GM12878 (cell line): ENCODE data around the gene ZNF30.

Experiments
- CHD1 ChIP-seq: IDR thresholded peaks from 2 replicates; pipeline ENCODE4 v1.6.1; 2012; ENCODE audit warnings: low read depth, low read length, improper control_type of control experiment
- EP300 ChIP-seq, 2 experiments: fragments of 150-350 bp in 1 of 2; IDR thresholded peaks; 2 replicates each; pipeline ENCODE4 v1.6.1; 2011 to 2012; ENCODE audit warnings: low read depth in 2 of 2, low read length in 2 of 2, borderline replicate concordance in 1 of 2, improper control_type of control experiment in 1 of 2, inconsistent platforms in 1 of 2; ENCODE audit not compliant: control insufficient read depth in 1 of 2
- JUND ChIP-seq: IDR thresholded peaks from 2 replicates; pipeline ENCODE4 v1.6.1; 2012; ENCODE audit warnings: low read depth, mild to moderate bottlenecking, low read length, improper control_type of control experiment, moderate library complexity
- KDM1A ChIP-seq: fragments of 200-600 bp; sonication (generic); IDR thresholded peaks from 2 replicates; pipeline ENCODE4 v1.6.1; 2016; ENCODE audit warnings: borderline replicate concordance
- MYC ChIP-seq: IDR thresholded peaks from 2 replicates; pipeline ENCODE4 v1.6.1; 2011; ENCODE audit warnings: mild to moderate bottlenecking, low read length, moderate library complexity, inconsistent platforms; ENCODE audit not compliant: insufficient read depth, insufficient replicate concordance, insufficient read length, severe bottlenecking
- PAX5 ChIP-seq: IDR thresholded peaks from 2 replicates; pipeline ENCODE4 v1.6.1; 2011; ENCODE audit warnings: low read depth, low read length, borderline replicate concordance
- POLR2AphosphoS2 ChIP-seq: IDR thresholded peaks from 2 replicates; pipeline ENCODE4 v1.6.1; 2011; ENCODE audit warnings: low read depth, mild to moderate bottlenecking, low read length, improper control_type of control experiment, moderate library complexity
- POLR2AphosphoS5 ChIP-seq: IDR thresholded peaks from 2 replicates; pipeline ENCODE4 v1.6.1; 2011; ENCODE audit warnings: mild to moderate bottlenecking, low read length, inconsistent platforms
- RFX5 ChIP-seq: IDR thresholded peaks from 2 replicates; pipeline ENCODE4 v1.6.1; 2011; ENCODE audit warnings: low read depth, low read length, improper control_type of control experiment
- TARDBP ChIP-seq: IDR thresholded peaks from 2 replicates; pipeline ENCODE4 v1.6.1; 2016; ENCODE audit warnings: borderline replicate concordance
- TF ChIP-seq, protein P1 (sequence below), 3 experiments: IDR thresholded peaks in 2 of 3; conservative IDR thresholded peaks in 1 of 3; 2 replicates each; pipeline ENCODE4 v1.5.1; 2011; ENCODE audit warnings: low read depth in 3 of 3, low read length in 3 of 3, mild to moderate bottlenecking in 3 of 3, control low read depth in 2 of 3, moderate library complexity in 2 of 3, inconsistent platforms in 1 of 3, mixed read lengths in 1 of 3; ENCODE audit not compliant: control insufficient read depth in 2 of 3, insufficient read depth in 1 of 3; ENCODE audit errors: extremely low read depth in 1 of 3
- TF ChIP-seq, protein P2 (sequence below): fragments of 450-650 bp; IDR thresholded peaks from 2 replicates; pipeline ENCODE4 v1.6.1; 2017; ENCODE audit warnings: low read depth, mild to moderate bottlenecking, moderate library complexity

DNA sequence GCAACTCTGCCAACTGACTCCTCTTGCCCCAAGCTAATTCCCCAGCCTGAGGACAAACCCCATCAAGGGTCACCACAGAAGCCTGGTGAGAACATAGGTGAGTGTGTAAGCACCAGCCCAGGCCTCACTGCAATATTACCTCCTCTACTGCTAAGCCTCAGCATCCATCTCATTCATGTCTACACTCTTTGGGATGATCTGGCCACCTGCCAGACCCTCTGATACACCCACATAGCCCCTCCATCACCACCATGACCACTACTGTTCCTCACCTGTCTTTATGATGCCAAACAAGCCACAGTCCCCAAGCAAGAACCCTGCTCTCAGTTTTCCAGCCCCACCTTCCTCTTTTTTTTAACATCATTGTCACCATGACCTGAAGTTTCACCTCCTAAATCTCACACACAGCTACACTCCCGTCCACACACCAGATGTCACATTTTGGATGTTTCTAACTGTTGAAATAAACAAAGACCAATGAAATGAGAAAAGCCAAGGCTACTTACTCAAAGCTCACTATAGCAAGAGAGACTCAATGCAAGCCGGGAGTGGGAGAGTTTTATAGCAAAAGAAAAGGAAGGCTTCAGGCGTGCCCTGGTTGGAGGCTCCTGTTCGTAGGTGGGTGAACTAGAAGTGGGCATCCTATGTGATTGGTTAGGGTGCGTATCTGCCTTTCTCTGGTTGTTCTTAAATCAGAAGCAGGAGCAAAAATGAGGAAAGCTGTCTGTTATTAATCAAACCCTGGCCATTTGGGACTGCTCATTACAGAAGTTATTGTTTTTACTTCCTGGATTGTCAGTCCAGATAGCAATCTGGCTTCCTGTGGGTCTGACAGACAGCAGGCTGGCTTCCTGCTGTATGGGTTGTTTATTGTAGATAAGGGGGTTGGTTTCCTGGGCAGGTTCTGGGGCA lies 35.3 kb downstream of the ZNF30 start:
- TF ChIP-seq JUND = no peak
- TF ChIP-seq, protein P1, sequence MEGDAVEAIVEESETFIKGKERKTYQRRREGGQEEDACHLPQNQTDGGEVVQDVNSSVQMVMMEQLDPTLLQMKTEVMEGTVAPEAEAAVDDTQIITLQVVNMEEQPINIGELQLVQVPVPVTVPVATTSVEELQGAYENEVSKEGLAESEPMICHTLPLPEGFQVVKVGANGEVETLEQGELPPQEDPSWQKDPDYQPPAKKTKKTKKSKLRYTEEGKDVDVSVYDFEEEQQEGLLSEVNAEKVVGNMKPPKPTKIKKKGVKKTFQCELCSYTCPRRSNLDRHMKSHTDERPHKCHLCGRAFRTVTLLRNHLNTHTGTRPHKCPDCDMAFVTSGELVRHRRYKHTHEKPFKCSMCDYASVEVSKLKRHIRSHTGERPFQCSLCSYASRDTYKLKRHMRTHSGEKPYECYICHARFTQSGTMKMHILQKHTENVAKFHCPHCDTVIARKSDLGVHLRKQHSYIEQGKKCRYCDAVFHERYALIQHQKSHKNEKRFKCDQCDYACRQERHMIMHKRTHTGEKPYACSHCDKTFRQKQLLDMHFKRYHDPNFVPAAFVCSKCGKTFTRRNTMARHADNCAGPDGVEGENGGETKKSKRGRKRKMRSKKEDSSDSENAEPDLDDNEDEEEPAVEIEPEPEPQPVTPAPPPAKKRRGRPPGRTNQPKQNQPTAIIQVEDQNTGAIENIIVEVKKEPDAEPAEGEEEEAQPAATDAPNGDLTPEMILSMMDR (IDR thresholded peaks at IDR 0.05 in 2 of 3, conservative IDR thresholded peaks at IDR 0.05 in 1 of 3; ENCODE audit: control insufficient read depth in 2 of 3, extremely low read depth in 1 of 3, insufficient read depth in 1 of 3, low read depth in 3 of 3, low read length in 3 of 3) = no peak
- no peak for TF ChIP-seq POLR2AphosphoS5
- TF ChIP-seq KDM1A = no peak
- TF ChIP-seq MYC = no peak
- TF ChIP-seq RFX5 = no peak
- TF ChIP-seq EP300 (IDR thresholded peaks at IDR 0.05; ENCODE audit: borderline replicate concordance in 1 of 2, control insufficient read depth in 1 of 2, low read depth in 2 of 2, low read length in 2 of 2) = no peak
- no peak for TF ChIP-seq POLR2AphosphoS2
- no peak for TF ChIP-seq TARDBP
- no peak for TF ChIP-seq PAX5
- no peak for TF ChIP-seq CHD1
- TF ChIP-seq, protein P2, sequence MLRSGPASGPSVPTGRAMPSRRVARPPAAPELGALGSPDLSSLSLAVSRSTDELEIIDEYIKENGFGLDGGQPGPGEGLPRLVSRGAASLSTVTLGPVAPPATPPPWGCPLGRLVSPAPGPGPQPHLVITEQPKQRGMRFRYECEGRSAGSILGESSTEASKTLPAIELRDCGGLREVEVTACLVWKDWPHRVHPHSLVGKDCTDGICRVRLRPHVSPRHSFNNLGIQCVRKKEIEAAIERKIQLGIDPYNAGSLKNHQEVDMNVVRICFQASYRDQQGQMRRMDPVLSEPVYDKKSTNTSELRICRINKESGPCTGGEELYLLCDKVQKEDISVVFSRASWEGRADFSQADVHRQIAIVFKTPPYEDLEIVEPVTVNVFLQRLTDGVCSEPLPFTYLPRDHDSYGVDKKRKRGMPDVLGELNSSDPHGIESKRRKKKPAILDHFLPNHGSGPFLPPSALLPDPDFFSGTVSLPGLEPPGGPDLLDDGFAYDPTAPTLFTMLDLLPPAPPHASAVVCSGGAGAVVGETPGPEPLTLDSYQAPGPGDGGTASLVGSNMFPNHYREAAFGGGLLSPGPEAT = no peak
